Neural cell (in vitro differentiated cells): ENCODE data around the gene DGKB.

Source experiments
- CTCF ChIP-seq: fragments of 450-650 bp; IDR thresholded peaks from 2 replicates; pipeline ENCODE4 v1.5.1; 2014; ENCODE audit warnings: antibody characterized with exemption, mild to moderate bottlenecking, moderate library complexity; ENCODE audit not compliant: poor library complexity, severe bottlenecking
- EP300 ChIP-seq: fragments of 450-650 bp; conservative IDR thresholded peaks from 2 replicates; pipeline ENCODE4 v1.6.1; 2014; ENCODE audit warnings: antibody characterized with exemption, mild to moderate bottlenecking, moderate library complexity; ENCODE audit not compliant: poor library complexity, severe bottlenecking
- EZH2 ChIP-seq: fragments of 200-600, 300-800 bp; shearing (Covaris generic), sonication (generic); IDR thresholded peaks from 2 replicates; pipeline ENCODE4 v1.6.1; 2014; ENCODE audit warnings: antibody characterized with exemption, low read length, borderline replicate concordance, mild to moderate bottlenecking; ENCODE audit not compliant: insufficient read depth, poor library complexity, severe bottlenecking
- MXI1 ChIP-seq: fragments of 450-650 bp; conservative IDR thresholded peaks from 2 replicates; pipeline ENCODE4 v1.6.1; 2014; ENCODE audit warnings: antibody characterized with exemption, mild to moderate bottlenecking; ENCODE audit not compliant: poor library complexity, severe bottlenecking
- POLR2AphosphoS5 ChIP-seq: IDR thresholded peaks from 2 replicates; pipeline ENCODE4 v1.6.1; 2012
- RAD21 ChIP-seq: fragments of 450-650 bp; conservative IDR thresholded peaks from 2 replicates; pipeline ENCODE4 v1.6.1; 2014; ENCODE audit warnings: antibody characterized with exemption, mild to moderate bottlenecking, moderate library complexity
- REST ChIP-seq: IDR thresholded peaks from 2 replicates; pipeline ENCODE4 v1.6.1; 2012; ENCODE audit warnings: borderline replicate concordance
- SMC3 ChIP-seq: fragments of 450-650 bp; conservative IDR thresholded peaks from 2 replicates; pipeline ENCODE4 v1.6.1; 2014; ENCODE audit warnings: antibody characterized with exemption, mild to moderate bottlenecking, moderate library complexity; ENCODE audit not compliant: poor library complexity
- TAF1 ChIP-seq: IDR thresholded peaks from 2 replicates; pipeline ENCODE4 v1.6.1; 2012; ENCODE audit warnings: low read depth

GRCh38 chr7:14825912-14826311 is 76.6 kb downstream of the DGKB start:
- no peak for TF ChIP-seq RAD21
- no peak for TF ChIP-seq EZH2
- TF ChIP-seq POLR2AphosphoS5 = no peak
- TF ChIP-seq CTCF = no peak
- TF ChIP-seq TAF1 = no peak
- no peak for TF ChIP-seq EP300
- TF ChIP-seq MXI1 = no peak
- no peak for TF ChIP-seq REST
- TF ChIP-seq SMC3 = no peak
